ENCODE results near the gene STRBP.
A peak's percentile ranks its signal among the peaks of the same experiment; 100 is the strongest.

The STRBP gene

GRCh38 chr9:123097430-123098095 is 170.8 kb downstream of the STRBP start:
- no peak for DNase-seq (ENCODE audit: low read depth in 2 of 2)

- no peak for DNase-seq (ENCODE audit: low read depth in 2 of 2)
Measured at GRCh38 chr9:123096987-123097386, 171.4 kb downstream of the STRBP start.

- no peak for DNase-seq (ENCODE audit: low read depth in 2 of 2)
Measured at GRCh38 chr9:123093141-123093540, 175.2 kb downstream of the STRBP start.

GRCh38 chr9:123091459-123091858 is 176.9 kb downstream of the STRBP start:
- DNase-seq (ENCODE audit: low read depth in 2 of 2): no peak

DNA sequence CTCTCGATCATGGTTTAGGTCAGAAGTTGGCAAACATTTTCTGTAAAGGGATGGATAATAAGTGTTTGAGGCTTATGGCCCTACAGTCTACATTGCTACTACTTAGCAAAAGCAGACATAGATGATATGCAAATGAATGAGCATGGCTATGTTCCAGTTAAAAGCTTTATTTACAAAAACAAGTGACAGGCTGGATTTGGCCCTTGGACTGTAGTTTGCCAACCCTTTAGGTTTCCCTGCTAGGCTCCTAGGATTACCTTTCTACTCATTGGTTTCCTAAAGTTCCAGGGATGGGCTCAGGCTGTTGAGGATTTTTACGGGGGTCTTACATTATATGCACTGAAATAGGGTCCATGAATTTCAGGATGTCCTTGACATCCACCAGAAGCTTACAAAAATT is 177.4 kb downstream of the STRBP start:
- DNase-seq (ENCODE audit: low read depth in 2 of 2): no peak

DNA sequence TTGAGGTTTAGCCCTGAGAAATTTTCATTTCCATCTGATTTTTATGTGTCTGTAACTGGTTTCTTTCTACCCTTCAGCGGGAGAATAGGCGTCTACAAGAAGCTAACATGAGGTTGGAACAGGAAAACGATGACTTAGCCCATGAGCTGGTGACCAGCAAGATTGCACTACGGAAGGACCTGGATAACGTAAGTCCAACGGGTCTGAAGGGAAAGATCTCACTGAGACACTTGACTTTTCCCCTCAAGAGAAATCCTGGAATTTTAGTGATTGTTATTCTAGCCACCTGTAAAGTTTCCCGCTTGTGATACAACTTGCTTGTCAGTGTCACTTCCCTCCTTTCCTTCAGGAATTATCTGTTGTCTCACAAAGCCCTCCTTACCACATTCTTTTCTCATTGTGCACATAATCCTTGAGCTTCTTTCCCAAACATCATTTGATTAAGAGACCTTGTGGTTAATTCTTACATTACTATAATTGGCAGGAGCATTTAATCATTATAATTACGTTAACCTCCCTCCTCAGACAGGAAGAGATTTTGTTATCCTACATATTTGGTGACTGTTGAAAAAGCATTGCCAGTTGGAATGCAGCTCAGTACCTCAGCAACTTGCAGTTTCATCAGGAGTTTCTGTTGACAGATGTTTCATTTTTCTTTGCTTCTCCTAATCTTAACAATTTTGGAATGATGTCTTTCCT is 178.0 kb downstream of the STRBP start:
- no peak for DNase-seq (ENCODE audit: low read depth in 2 of 2)

DNA sequence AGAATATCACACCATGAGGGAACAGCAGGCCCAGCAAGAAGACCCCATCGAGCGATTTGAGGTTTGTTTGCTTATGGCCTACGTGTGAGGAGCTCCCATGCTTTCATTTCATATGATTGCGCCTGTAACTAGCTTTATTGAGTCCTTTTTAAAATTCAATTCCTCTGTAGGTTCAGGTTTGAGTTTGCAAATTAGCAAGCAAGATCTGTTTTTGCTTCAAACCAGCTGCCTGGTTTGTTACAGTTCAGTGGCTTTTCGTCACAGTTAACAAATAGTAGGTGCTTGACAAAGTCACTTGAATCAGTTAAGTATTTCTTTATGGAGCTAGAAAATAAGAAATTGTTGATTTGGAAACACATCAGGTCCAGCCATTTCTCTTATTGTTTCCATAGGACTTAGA is 178.6 kb downstream of the STRBP start:
- no peak for DNase-seq (ENCODE audit: low read depth in 2 of 2)

DNA sequence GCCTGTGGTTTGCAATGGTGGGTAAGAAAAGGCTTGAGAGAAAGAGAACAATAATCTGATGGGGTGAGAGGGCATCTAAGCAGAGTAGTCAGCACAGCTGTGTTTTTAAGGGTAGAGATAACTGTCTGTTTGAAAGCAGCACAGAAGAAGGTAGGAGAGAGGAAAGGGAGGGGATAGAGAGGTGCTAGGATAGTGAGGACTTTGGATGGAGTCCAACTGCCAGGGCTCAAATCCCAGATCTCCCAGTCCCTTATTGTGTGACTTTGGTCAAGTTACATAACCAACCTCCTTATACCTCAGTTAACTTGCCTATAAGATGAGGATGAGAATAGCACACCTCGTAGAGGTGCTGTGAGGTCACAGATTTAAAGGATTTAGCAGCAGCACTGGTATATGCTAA is 179.3 kb downstream of the STRBP start:
- no peak for DNase-seq (ENCODE audit: low read depth in 2 of 2)

DNA sequence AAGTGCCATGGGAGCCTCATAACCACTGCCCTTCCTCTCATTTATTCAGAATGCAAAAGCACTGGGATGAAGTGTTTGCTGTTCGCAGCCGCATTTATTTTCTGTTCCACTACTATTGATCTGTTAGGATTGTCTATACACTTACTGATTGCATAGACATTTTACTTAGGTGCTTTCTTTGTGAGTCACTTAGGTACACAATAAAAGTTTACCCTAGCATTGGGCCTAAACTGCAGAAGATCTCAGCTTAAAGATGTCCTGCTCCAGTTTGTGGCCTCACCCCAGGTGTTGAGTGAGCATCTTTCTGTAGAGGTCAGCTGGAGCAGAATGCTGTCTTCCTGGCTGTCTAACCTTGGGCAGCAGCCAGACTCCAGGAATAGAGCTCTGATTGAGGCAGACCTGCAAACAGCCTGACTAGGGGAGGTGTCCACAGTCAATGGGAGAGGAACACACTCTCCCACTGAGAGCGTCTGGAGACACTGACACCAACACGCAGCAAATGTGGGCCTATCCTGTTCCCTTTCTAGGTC is 181.0 kb downstream of the STRBP start:
- no peak for DNase-seq (ENCODE audit: low read depth in 2 of 2)

GRCh38 chr9:123085916-123086315 is 182.5 kb downstream of the STRBP start:
- no peak for DNase-seq (ENCODE audit: low read depth in 2 of 2)

GRCh38 chr9:123084256-123084655 is 184.1 kb downstream of the STRBP start:
- no peak for DNase-seq (ENCODE audit: low read depth in 2 of 2)

DNA sequence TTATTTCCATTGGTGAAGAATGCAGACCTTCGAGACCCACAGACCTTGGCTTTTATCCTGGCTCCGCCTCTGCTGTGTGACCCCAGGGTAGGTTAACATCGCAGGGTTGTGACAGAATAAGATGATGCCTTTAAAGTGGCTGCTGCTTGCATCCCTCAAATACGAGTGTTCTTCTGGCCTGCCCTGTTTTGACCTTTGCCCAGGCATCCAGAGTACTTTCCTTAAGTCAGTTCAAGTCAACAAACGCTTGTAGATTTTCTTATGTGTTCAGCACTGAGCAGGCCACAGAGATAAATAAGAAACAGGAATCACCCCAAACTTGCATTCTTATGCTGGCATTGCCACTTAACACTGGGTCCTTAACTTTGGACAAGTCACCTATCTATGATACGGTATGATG is 184.7 kb downstream of the STRBP start:
- no peak for DNase-seq (ENCODE audit: low read depth in 2 of 2)

GRCh38 chr9:123081824-123082223 is 186.6 kb downstream of the STRBP start:
- peak in 1 of 2 donors; percentile 5 for DNase-seq (ENCODE audit: low read depth in 2 of 2)

DNA sequence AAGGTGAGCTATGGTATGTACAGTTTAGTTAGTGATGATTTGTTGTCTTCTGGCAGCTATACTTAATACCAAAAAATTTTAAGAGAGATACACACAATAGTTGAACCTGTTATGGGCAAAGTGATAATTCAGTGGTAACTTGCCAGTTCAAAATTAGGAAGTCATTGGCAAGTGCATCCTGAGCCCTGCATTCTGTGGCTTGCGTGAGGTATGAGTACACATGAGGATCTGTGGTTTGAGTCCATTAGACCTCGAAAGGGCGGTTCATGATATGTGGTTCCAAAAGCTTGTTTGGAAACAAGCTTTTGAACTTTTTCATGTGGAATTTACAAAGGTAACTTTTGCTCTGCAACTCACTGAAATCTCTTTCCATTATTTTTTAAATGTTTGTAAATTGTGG is 187.9 kb downstream of the STRBP start:
- DNase-seq (ENCODE audit: low read depth in 2 of 2): no peak

GRCh38 chr9:123074628-123075027 is 193.8 kb downstream of the STRBP start:
- no peak for DNase-seq (ENCODE audit: low read depth in 2 of 2)

GRCh38 chr9:123073991-123074422 is 194.4 kb downstream of the STRBP start:
- DNase-seq (ENCODE audit: low read depth in 2 of 2): no peak

- DNase-seq (ENCODE audit: low read depth in 2 of 2): no peak
Measured at GRCh38 chr9:123073441-123073840, 194.9 kb downstream of the STRBP start.

DNA sequence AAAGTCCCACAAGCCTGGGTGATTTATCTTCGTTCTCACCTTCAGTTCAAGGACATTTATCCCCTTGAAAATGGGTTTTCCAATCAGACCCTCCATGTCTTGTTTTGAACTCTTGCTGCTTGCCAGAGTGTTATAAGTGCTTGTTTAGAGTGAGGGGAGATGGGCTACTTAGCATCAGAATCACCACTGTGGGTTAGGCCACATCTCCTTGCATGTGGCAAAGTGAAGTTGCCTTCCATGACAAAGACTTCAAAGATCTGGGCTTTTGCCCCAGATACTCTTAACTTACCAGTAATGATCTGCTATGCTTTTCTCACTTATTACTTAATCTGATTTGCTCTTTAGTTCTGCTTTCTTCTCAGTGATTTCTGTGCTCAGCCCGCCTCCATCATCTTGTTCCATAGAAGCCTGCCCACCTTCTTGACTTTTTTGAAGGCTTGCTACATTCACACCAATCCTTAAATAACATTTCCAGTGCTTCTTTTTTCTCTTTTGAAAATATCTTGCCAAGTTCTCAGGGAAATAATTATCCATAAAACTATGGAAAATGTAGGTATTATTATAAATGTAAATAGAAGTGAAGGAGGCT is 195.9 kb downstream of the STRBP start:
- no peak for DNase-seq (ENCODE audit: low read depth in 2 of 2)
